PC-9 (cell line): ENCODE results near the gene ADD3. TPM values are rescaled to one million over a fixed set of nuclear protein-coding genes. Genes with fewer than 3 reads are reported as not detected.

Experiments
- BruUV-seq: library from RNA; stranded (reverse); fragments of 400-500 nt; replicated peaks from 2 replicates; lab custom pipeline; 2021; lab: Mats Ljungman, UMichigan
- CTCF ChIA-PET: fragments of 300-600 bp; sonication (Branson Sonifier 250); formaldehyde crosslinking; loops from one replicate; lab custom pipeline; 2022; ENCODE audit warnings: antibody characterized with exemption; lab: Charles Lee
- POLR2A ChIA-PET: fragments of 300-600 bp; sonication (Branson Sonifier 250); formaldehyde crosslinking; loops from one replicate; lab custom pipeline; 2022; ENCODE audit warnings: antibody characterized with exemption; ENCODE audit not compliant: unreplicated experiment; lab: Charles Lee
- DNase-seq, 2 experiments: peaks; one replicate each; pipeline versions ENCODE4 v3.0.0 to v3.0.0-alpha.2; 2015 to 2022; ENCODE audit warnings: mixed read lengths in 1 of 2
- H2AFZ ChIP-seq: fragments of 200-600 bp; sonication (generic); 2 replicates; pipeline ENCODE4 v1.8.1; 2017; ENCODE audit warnings: antibody characterized with exemption
- H3F3A ChIP-seq: fragments of 200-600 bp; sonication (generic); 2 replicates; pipeline ENCODE4 v1.8.1; 2017; ENCODE audit warnings: antibody characterized with exemption, mild to moderate bottlenecking, low read depth; ENCODE audit not compliant: insufficient read depth
- H3K27ac ChIP-seq: fragments of 200-600 bp; sonication (generic); 2 replicates; pipeline ENCODE4 v1.6.1; 2016; ENCODE audit warnings: mixed run types
- H3K27me3 ChIP-seq: fragments of 200-600 bp; sonication (generic); 2 replicates; pipeline ENCODE4 v1.6.1; 2016; ENCODE audit warnings: low read depth, mixed run types; ENCODE audit not compliant: insufficient read depth
- H3K36me3 ChIP-seq: fragments of 200-600 bp; sonication (generic); 2 replicates; pipeline ENCODE4 v1.6.1; 2016; ENCODE audit warnings: low read depth, mixed run types
- H3K4me1 ChIP-seq: fragments of 200-600 bp; sonication (generic); replicated peaks from 2 replicates; pipeline ENCODE4 v1.6.1; 2016; ENCODE audit warnings: mixed run types; ENCODE audit not compliant: insufficient read depth
- H3K4me2 ChIP-seq: fragments of 200-600 bp; sonication (generic); 2 replicates; pipeline ENCODE4 v1.6.1; 2017; ENCODE audit warnings: mixed run types
- H3K4me3 ChIP-seq: fragments of 200-600 bp; sonication (generic); 2 replicates; pipeline ENCODE4 v1.6.1; 2016; ENCODE audit warnings: mixed run types
- H3K79me2 ChIP-seq: fragments of 200-600 bp; sonication (generic); 2 replicates; pipeline ENCODE4 v1.6.1; 2017; ENCODE audit warnings: low read depth, mixed run types
- H3K9me2 ChIP-seq: fragments of 200-600 bp; sonication (generic); 2 replicates; pipeline ENCODE4 v1.8.1; 2017; ENCODE audit warnings: mild to moderate bottlenecking; ENCODE audit not compliant: insufficient read depth
- H3K9me3 ChIP-seq: fragments of 200-600 bp; sonication (generic); 2 replicates; pipeline ENCODE4 v1.8.1; 2016; ENCODE audit warnings: low read depth; ENCODE audit not compliant: insufficient read depth
- H4K20me1 ChIP-seq: fragments of 200-600 bp; sonication (generic); 2 replicates; pipeline ENCODE4 v1.8.1; 2017; ENCODE audit not compliant: insufficient read depth
- CTCF ChIP-seq: fragments of 200-600 bp; sonication (generic); conservative IDR thresholded peaks from 2 replicates; pipeline ENCODE4 v1.6.1; 2017; ENCODE audit warnings: mixed run types, antibody characterized with exemption, mild to moderate bottlenecking, moderate library complexity
- EZH2 ChIP-seq: fragments of 200-600 bp; sonication (generic); IDR thresholded peaks from 2 replicates; pipeline ENCODE4 v1.8.0; 2017; ENCODE audit warnings: antibody characterized with exemption, low read depth
- intact Hi-C: fragments of 100-400 bp; cut with micrococcal nuclease; formaldehyde crosslinking; loops from one replicate; pipeline ENCODE4 v1.10.0; 2022; ENCODE audit not compliant: unreplicated experiment
- total RNA-seq: library from RNA; stranded (reverse); gene quantifications from 2 replicates; pipeline ENCODE4 v1.2.3, GENCODE V29; 2021

Gene ADD3
- total RNA-seq, 1 experiment from 2014 or later = 77.7 TPM

DNA sequence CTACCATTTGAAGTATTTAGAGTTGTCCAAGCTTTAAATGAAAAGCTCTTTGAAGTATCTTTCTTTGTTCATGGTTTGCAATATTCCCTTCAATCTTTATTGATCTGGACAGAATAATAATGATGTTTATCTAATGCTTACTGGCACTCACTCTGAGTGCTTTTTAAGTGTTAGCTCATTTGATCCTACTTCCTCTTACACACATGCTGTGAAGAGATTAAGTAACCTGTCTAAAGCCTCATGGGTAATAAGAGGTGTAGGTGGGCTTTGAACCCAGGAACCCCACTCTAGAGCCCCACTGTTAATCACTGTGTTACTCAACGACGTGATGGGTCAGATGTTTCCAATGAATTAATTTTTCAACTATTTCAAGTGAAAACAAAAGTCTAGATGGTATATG, 31.1 kb upstream of the ADD3 start:
- no peak for TF ChIP-seq EZH2

DNA sequence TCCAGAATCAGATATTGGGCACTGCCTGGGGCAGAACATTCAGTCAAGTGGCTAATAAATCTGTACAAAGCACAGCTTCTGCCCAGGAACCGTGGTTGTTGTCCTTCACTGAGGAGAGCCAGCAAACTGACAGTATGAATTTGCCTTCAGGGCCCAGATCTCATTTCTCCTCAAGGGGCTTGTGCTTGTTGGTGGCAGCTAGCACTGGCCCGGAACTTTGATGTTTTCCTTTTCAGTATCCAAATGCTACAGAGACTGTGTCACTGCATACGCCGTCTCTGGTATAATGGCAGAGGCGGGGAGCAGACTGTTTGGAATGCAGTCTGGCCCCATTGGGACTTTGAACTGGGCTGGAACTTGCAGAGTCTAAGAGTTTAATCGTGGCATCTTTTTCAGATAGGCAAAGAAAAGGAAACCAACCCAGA, 30.4 kb upstream of the ADD3 start:
- TF ChIP-seq CTCF = no peak
- no peaks in the 10 kb centered on the region for H3K4me1 ChIP-seq
- no peaks in the 10 kb centered on the region for H3K36me3 ChIP-seq
- no peaks in the 10 kb centered on the region for H3K79me2 ChIP-seq
- intact Hi-C loops = no loop called here
- H4K20me1 ChIP-seq = no peaks in the 10 kb centered on the region
- H2AFZ ChIP-seq = no peak overlapping the region
- H3F3A ChIP-seq = no peaks in the 10 kb centered on the region
- POLR2A ChIA-PET = no interaction called here
- BruUV-seq = no TSS peak
- H3K9me2 ChIP-seq = no peaks in the 10 kb centered on the region
- no peaks in the 10 kb centered on the region for H3K27me3 ChIP-seq
- no peak overlapping the region for H3K4me2 ChIP-seq
- H3K4me3 ChIP-seq = no peak overlapping the region
- no peak for DNase-seq
- no peaks in the 10 kb centered on the region for H3K9me3 ChIP-seq
- H3K27ac ChIP-seq = no peak overlapping the region
- CTCF ChIA-PET = no interaction called here

More for the DNA sequence above, 31.1 kb upstream of the ADD3 start:
- H3K27ac ChIP-seq = no peak overlapping the region
- no peak overlapping the region for H3K4me2 ChIP-seq
- no peak overlapping the region for H2AFZ ChIP-seq
- H3K4me3 ChIP-seq = no peak overlapping the region
- H3K9me3 ChIP-seq = no peaks in the 10 kb centered on the region
- no peaks in the 10 kb centered on the region for H3F3A ChIP-seq
- intact Hi-C loops = no loop called here
- H4K20me1 ChIP-seq = no peaks in the 10 kb centered on the region
- no peaks in the 10 kb centered on the region for H3K79me2 ChIP-seq
- BruUV-seq = no TSS peak
- H3K4me1 ChIP-seq = no peaks in the 10 kb centered on the region
- H3K36me3 ChIP-seq = no peaks in the 10 kb centered on the region
- CTCF ChIA-PET = no interaction called here
- POLR2A ChIA-PET = no interaction called here
- H3K9me2 ChIP-seq = no peaks in the 10 kb centered on the region
- H3K27me3 ChIP-seq = no peaks in the 10 kb centered on the region
- DNase-seq = no peak

GRCh38 chr10:109978481-109978880, 29.3 kb upstream of the ADD3 start:
- H4K20me1 ChIP-seq = no peaks in the 10 kb centered on the region
- BruUV-seq = no TSS peak
- no peaks in the 10 kb centered on the region for H3K9me2 ChIP-seq
- no peak overlapping the region for H3K27ac ChIP-seq
- ChIA-PET CTCF (no interaction called here), POLR2A (interaction anchor here (0.7 kb wide), 1 partner anchor 245 kb away, joined by 3 read pairs; no protein-coding TSS in a partner anchor)
- intact Hi-C loops = no loop called here
- DNase-seq = peak in 1 of 2 experiments; percentile 14
- no peaks in the 10 kb centered on the region for H3K79me2 ChIP-seq
- H2AFZ ChIP-seq = no peak overlapping the region
- TF ChIP-seq CTCF = peak; percentile 71
- TF ChIP-seq EZH2 = no peak
- no peaks in the 10 kb centered on the region for H3K36me3 ChIP-seq
- H3K4me3 ChIP-seq = no peak overlapping the region
- no peaks in the 10 kb centered on the region for H3K27me3 ChIP-seq
- no peaks in the 10 kb centered on the region for H3K4me1 ChIP-seq
- H3F3A ChIP-seq = no peaks in the 10 kb centered on the region
- no peak overlapping the region for H3K4me2 ChIP-seq
- no peaks in the 10 kb centered on the region for H3K9me3 ChIP-seq

DNA sequence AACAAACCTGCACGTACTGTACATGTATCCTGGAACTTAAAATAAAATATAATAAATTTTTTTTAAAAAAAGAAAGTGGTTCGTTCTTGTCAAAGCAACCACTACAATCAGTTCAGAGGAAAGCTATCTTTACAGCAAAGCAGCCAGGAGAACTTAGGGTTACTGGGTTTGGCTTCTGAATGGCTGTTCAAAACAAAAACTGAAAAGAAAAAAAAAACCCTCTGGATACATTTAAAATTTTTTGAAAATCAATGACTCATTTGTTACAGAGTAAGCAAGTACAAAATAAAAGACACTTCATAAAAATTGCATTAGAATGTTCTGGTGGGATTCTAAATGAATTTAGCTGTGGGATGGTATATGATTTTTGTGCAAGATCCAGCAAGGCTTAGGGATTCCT, 28.6 kb upstream of the ADD3 start:
- no peaks in the 10 kb centered on the region for H4K20me1 ChIP-seq
- H3F3A ChIP-seq = no peaks in the 10 kb centered on the region
- TF ChIP-seq EZH2 = no peak
- no peak for TF ChIP-seq CTCF
- no peaks in the 10 kb centered on the region for H3K4me1 ChIP-seq
- BruUV-seq = no TSS peak
- no peak overlapping the region for H3K4me3 ChIP-seq
- no peak overlapping the region for H2AFZ ChIP-seq
- ChIA-PET POLR2A (no interaction called here), CTCF (no interaction called here)
- no peaks in the 10 kb centered on the region for H3K36me3 ChIP-seq
- no peak for DNase-seq
- H3K27ac ChIP-seq = no peak overlapping the region
- no peaks in the 10 kb centered on the region for H3K27me3 ChIP-seq
- H3K79me2 ChIP-seq = no peaks in the 10 kb centered on the region
- intact Hi-C loops = no loop called here
- H3K4me2 ChIP-seq = no peak overlapping the region
- no peaks in the 10 kb centered on the region for H3K9me2 ChIP-seq
- no peaks in the 10 kb centered on the region for H3K9me3 ChIP-seq
